Keratinocyte (primary cell): ENCODE measurements around the gene INPP4B.

ENCODE experiments used
- EZH2 ChIP-seq: IDR thresholded peaks from one replicate; pipeline ENCODE4 v1.6.1; 2012; ENCODE audit warnings: inconsistent platforms, mild to moderate bottlenecking, low read length, moderate library complexity
- TF ChIP-seq, protein P1 (sequence below), 3 experiments: IDR thresholded peaks in 1 of 3; conservative IDR thresholded peaks in 1 of 3; optimal IDR thresholded peaks in 1 of 3; 2 replicates in 2 of 3; 3 replicates in 1 of 3; pipeline versions ENCODE3 to v1.5.1; 2011; ENCODE audit warnings: low read length in 3 of 3, mild to moderate bottlenecking in 3 of 3, moderate library complexity in 2 of 3, control low read depth in 1 of 3, inconsistent platforms in 1 of 3; ENCODE audit not compliant: insufficient read depth in 2 of 3; ENCODE audit errors: extremely low read depth in 1 of 3

DNA sequence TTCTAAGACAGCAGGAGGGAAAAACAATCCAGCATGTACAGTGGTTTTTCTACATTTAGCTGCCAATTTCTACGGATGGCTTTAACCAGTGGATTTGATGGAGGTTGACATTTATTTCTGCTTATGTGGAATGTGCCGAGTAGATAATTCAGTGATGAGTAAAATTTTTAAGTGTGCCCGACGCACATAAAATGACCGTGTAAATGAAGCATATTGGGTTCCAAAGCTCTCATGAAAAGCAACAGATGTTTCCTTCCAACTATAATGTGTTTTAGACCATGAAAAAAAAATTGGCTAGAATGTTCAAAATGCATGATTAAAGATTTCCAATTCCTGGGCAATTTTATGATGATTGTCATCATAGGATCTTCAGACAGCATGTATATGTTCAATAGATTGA, 14.1 kb downstream of the INPP4B start:
- TF ChIP-seq, protein P1, sequence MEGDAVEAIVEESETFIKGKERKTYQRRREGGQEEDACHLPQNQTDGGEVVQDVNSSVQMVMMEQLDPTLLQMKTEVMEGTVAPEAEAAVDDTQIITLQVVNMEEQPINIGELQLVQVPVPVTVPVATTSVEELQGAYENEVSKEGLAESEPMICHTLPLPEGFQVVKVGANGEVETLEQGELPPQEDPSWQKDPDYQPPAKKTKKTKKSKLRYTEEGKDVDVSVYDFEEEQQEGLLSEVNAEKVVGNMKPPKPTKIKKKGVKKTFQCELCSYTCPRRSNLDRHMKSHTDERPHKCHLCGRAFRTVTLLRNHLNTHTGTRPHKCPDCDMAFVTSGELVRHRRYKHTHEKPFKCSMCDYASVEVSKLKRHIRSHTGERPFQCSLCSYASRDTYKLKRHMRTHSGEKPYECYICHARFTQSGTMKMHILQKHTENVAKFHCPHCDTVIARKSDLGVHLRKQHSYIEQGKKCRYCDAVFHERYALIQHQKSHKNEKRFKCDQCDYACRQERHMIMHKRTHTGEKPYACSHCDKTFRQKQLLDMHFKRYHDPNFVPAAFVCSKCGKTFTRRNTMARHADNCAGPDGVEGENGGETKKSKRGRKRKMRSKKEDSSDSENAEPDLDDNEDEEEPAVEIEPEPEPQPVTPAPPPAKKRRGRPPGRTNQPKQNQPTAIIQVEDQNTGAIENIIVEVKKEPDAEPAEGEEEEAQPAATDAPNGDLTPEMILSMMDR (optimal IDR thresholded peaks at IDR 0.05 in 1 of 3, IDR thresholded peaks at IDR 0.05 in 1 of 3, conservative IDR thresholded peaks at IDR 0.05 in 1 of 3; ENCODE audit: extremely low read depth in 1 of 3, insufficient read depth in 2 of 3, low read length in 3 of 3): no peak
- TF ChIP-seq EZH2: no peak
